Measurements from ENCODE around the gene PUDP.

PUDP gene

DNA sequence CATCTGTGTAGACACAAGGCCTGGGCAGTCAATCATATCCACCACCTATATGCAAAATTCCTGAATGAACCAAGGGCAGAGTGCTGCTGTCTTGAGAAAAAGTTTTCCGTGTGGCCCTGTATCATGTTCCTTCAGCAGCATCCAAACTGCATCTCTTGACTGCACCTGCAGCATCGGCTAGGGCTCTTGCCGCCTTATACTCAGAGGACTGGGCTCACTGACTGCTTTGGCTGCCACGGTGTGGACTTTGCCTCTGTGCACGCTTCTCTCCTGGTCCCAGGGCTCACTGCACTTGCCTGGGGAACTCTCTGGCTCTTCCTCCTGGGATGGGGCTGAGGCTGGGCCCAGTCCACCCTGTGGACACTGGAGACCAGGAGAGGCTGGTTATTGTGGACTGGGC lies 39.9 kb downstream of the PUDP start:
- Histone ChIP-seq H3K36me3 (ENCODE audit: insufficient read depth, low read length) (peaks cover 26% of the 10 kb centered on the region), H3K9ac (ENCODE audit: low read length) (peak overlapping the region; percentile 90), H3K4me2 (ENCODE audit: low read length) (peak overlapping the region; percentile 73), H2AFZ (ENCODE audit: low read length) (no peak overlapping the region), H3K9me2 (ENCODE audit: low read depth, low read length) (no peaks in the 10 kb centered on the region), H3F3A (ENCODE audit: insufficient read depth, low read length) (no peaks in the 10 kb centered on the region; the same call in 1 of the 2 replicates), H3K9me3 (ENCODE audit: low read length) (no peaks in the 10 kb centered on the region), H3K4me1 (ENCODE audit: insufficient read depth, low read length, severe bottlenecking) (peaks cover 79% of the 10 kb centered on the region), H3K27ac (ENCODE audit: low read depth, low read length, poor library complexity, severe bottlenecking) (peak overlapping the region; percentile 100), H3K27me3 (ENCODE audit: insufficient read depth, low read length) (no peaks in the 10 kb centered on the region), H3K4me3 (ENCODE audit: low read depth, low read length, poor library complexity, severe bottlenecking) (peak overlapping the region; percentile 43), H3K79me2 (ENCODE audit: insufficient read depth, low read length) (peaks cover 4% of the 10 kb centered on the region; the same call in 1 of the 2 replicates), H4K20me1 (ENCODE audit: insufficient read depth, low read length) (no peaks in the 10 kb centered on the region)
- TF ChIP-seq, protein P1, sequence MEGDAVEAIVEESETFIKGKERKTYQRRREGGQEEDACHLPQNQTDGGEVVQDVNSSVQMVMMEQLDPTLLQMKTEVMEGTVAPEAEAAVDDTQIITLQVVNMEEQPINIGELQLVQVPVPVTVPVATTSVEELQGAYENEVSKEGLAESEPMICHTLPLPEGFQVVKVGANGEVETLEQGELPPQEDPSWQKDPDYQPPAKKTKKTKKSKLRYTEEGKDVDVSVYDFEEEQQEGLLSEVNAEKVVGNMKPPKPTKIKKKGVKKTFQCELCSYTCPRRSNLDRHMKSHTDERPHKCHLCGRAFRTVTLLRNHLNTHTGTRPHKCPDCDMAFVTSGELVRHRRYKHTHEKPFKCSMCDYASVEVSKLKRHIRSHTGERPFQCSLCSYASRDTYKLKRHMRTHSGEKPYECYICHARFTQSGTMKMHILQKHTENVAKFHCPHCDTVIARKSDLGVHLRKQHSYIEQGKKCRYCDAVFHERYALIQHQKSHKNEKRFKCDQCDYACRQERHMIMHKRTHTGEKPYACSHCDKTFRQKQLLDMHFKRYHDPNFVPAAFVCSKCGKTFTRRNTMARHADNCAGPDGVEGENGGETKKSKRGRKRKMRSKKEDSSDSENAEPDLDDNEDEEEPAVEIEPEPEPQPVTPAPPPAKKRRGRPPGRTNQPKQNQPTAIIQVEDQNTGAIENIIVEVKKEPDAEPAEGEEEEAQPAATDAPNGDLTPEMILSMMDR (IDR thresholded peaks at IDR 0.05; ENCODE audit: low read length): no peak
- no peak for TF ChIP-seq EZH2 (IDR thresholded peaks at IDR 0.05; ENCODE audit: borderline replicate concordance, low read length)

DNA sequence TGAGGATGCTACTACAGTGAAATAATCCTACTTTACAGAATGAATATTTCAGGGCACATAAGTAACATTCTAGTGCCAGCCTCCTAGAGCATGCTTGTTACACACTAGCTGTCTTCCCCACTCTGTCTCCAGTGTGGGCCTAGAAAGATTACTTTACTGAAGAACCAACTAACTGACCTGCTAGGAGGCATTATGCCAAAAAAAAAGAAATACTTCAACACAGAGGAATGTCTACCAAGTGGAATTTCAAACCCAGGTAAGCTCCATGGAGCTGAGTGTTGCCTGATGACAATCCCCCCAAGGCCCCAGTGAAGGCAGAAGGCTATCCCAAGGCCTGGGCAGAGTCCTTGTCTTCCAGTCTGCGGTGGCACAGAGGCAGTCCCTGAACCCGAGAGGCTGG lies 41.3 kb downstream of the PUDP start:
- H3K79me2 ChIP-seq (ENCODE audit: insufficient read depth, low read length): peaks cover 7% of the 10 kb centered on the region; the same call in 1 of the 2 replicates
- H4K20me1 ChIP-seq (ENCODE audit: insufficient read depth, low read length): no peaks in the 10 kb centered on the region
- peak overlapping the region; percentile 100 for H3K27ac ChIP-seq (ENCODE audit: low read depth, low read length, poor library complexity, severe bottlenecking)
- H3K4me3 ChIP-seq (ENCODE audit: low read depth, low read length, poor library complexity, severe bottlenecking): no peak overlapping the region
- peak overlapping the region; percentile 12; the same call in 1 of the 2 replicates for H3K4me2 ChIP-seq (ENCODE audit: low read length)
- TF ChIP-seq, protein P1 (IDR thresholded peaks at IDR 0.05; ENCODE audit: low read length): no peak
- TF ChIP-seq EZH2 (IDR thresholded peaks at IDR 0.05; ENCODE audit: borderline replicate concordance, low read length): no peak
- no peaks in the 10 kb centered on the region for H3K9me3 ChIP-seq (ENCODE audit: low read length)
- H3K9ac ChIP-seq (ENCODE audit: low read length): peak overlapping the region; percentile 13; the same call in 1 of the 2 replicates
- H3K4me1 ChIP-seq (ENCODE audit: insufficient read depth, low read length, severe bottlenecking): peaks cover 71% of the 10 kb centered on the region
- H3K36me3 ChIP-seq (ENCODE audit: insufficient read depth, low read length): peaks cover 23% of the 10 kb centered on the region
- H3F3A ChIP-seq (ENCODE audit: insufficient read depth, low read length): no peaks in the 10 kb centered on the region; the same call in 1 of the 2 replicates
- H3K9me2 ChIP-seq (ENCODE audit: low read depth, low read length): no peaks in the 10 kb centered on the region
- no peaks in the 10 kb centered on the region for H3K27me3 ChIP-seq (ENCODE audit: insufficient read depth, low read length)
- H2AFZ ChIP-seq (ENCODE audit: low read length): no peak overlapping the region

DNA sequence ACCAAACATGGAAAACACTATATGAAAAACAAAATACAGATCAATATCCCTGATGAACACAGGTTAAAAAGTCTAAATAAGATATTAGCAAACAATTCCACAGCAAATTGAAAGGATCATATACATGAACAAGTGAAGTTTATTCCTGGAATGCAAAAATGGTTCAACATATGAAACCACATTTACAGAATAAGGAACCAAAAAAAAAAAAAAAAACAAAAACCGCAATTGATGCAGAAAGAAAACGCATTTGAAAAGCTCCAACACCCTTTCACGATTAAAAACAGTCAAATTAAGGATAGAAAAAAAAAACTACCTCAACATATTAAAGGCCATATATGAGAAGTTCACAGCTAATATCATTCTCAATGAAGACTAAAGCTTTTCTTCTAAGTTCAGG lies 45.8 kb downstream of the PUDP start:
- Histone ChIP-seq H3K79me2 (ENCODE audit: insufficient read depth, low read length) (0 out of 2 replicates have a peak, but pooled peaks cover 9% of the 10 kb centered on the region), H3K27ac (ENCODE audit: low read depth, low read length, poor library complexity, severe bottlenecking) (no peak overlapping the region), H2AFZ (ENCODE audit: low read length) (no peak overlapping the region), H3K9me2 (ENCODE audit: low read depth, low read length) (no peaks in the 10 kb centered on the region), H4K20me1 (ENCODE audit: insufficient read depth, low read length) (no peaks in the 10 kb centered on the region), H3K27me3 (ENCODE audit: insufficient read depth, low read length) (no peaks in the 10 kb centered on the region), H3K4me2 (ENCODE audit: low read length) (no peak overlapping the region), H3K36me3 (ENCODE audit: insufficient read depth, low read length) (peaks cover 33% of the 10 kb centered on the region), H3K9ac (ENCODE audit: low read length) (no peak overlapping the region), H3F3A (ENCODE audit: insufficient read depth, low read length) (no peaks in the 10 kb centered on the region), H3K4me1 (ENCODE audit: insufficient read depth, low read length, severe bottlenecking) (peaks cover 25% of the 10 kb centered on the region), H3K4me3 (ENCODE audit: low read depth, low read length, poor library complexity, severe bottlenecking) (no peak overlapping the region), H3K9me3 (ENCODE audit: low read length) (no peaks in the 10 kb centered on the region)
- no peak for TF ChIP-seq EZH2 (IDR thresholded peaks at IDR 0.05; ENCODE audit: borderline replicate concordance, low read length)
- TF ChIP-seq, protein P1 (IDR thresholded peaks at IDR 0.05; ENCODE audit: low read length): no peak

All from OCI-LY1 (cell line).